KMS-11 (cell line): Measurements from ENCODE around the gene RERE.

Source experiments
- H2AFZ ChIP-seq: fragments of 200-600 bp; sonication (generic); 2 replicates; pipeline ENCODE4 v1.6.1; 2016; ENCODE audit warnings: antibody characterized with exemption, mixed run types, low read depth
- H3K27ac ChIP-seq: fragments of 200-600 bp; sonication (generic); 2 replicates; pipeline ENCODE4 v1.6.1; 2016; ENCODE audit warnings: mild to moderate bottlenecking, mixed run types
- H3K27me3 ChIP-seq: fragments of 200-600 bp; sonication (generic); 2 replicates; pipeline ENCODE4 v1.6.1; 2017; ENCODE audit warnings: mild to moderate bottlenecking, low read depth, mixed run types, moderate library complexity; ENCODE audit not compliant: insufficient read depth
- H3K36me3 ChIP-seq: fragments of 200-600 bp; sonication (generic); 2 replicates; pipeline ENCODE4 v1.6.1; 2017; ENCODE audit warnings: mild to moderate bottlenecking, mixed run types; ENCODE audit not compliant: insufficient read depth
- H3K4me1 ChIP-seq: fragments of 200-600 bp; sonication (generic); 2 replicates; pipeline ENCODE4 v1.6.1; 2016; ENCODE audit warnings: mild to moderate bottlenecking, low read depth, mixed run types; ENCODE audit not compliant: poor library complexity, severe bottlenecking
- H3K4me2 ChIP-seq: fragments of 200-600 bp; sonication (generic); 2 replicates; pipeline ENCODE4 v1.7.0; 2016; ENCODE audit warnings: mild to moderate bottlenecking, mixed run types
- H3K4me3 ChIP-seq: fragments of 200-600 bp; sonication (generic); IDR thresholded peaks from 2 replicates; pipeline ENCODE4 v1.6.1; 2017; ENCODE audit warnings: low read depth, low read length, mixed read lengths; ENCODE audit not compliant: insufficient read depth
- H3K79me2 ChIP-seq: fragments of 200-600 bp; sonication (generic); 2 replicates; pipeline ENCODE4 v1.6.1; 2016; ENCODE audit warnings: low read depth, mixed run types; ENCODE audit not compliant: insufficient read depth
- H3K9ac ChIP-seq: fragments of 200-600 bp; sonication (generic); 2 replicates; pipeline ENCODE4 v1.6.1; 2016; ENCODE audit warnings: mild to moderate bottlenecking, mixed run types
- H4K20me1 ChIP-seq: fragments of 200-600 bp; sonication (generic); 2 replicates; pipeline ENCODE4 v1.6.1; 2016; ENCODE audit warnings: mild to moderate bottlenecking, mixed run types; ENCODE audit not compliant: insufficient read depth
- CTCF ChIP-seq: fragments of 200-600 bp; sonication (generic); conservative IDR thresholded peaks from 2 replicates; pipeline ENCODE4 v1.6.1; 2017; ENCODE audit warnings: low read depth, mild to moderate bottlenecking, antibody characterized with exemption, low read length, moderate library complexity, mixed read lengths

Gene RERE

GRCh38 chr1:8538502-8538901 is 278.9 kb downstream of the RERE start:
- peaks cover 14% of the 10 kb centered on the region for H3K4me1 ChIP-seq
- no peaks in the 10 kb centered on the region for H3K36me3 ChIP-seq
- H3K27me3 ChIP-seq = no peaks in the 10 kb centered on the region
- no peaks in the 10 kb centered on the region for H3K79me2 ChIP-seq
- H3K4me2 ChIP-seq = no peak overlapping the region
- H4K20me1 ChIP-seq = no peaks in the 10 kb centered on the region
- no peak overlapping the region for H3K27ac ChIP-seq
- no peak overlapping the region for H3K4me3 ChIP-seq
- H3K9ac ChIP-seq = no peak overlapping the region
- no peak for TF ChIP-seq CTCF
- H2AFZ ChIP-seq = no peak overlapping the region

- Histone ChIP-seq H4K20me1 (no peaks in the 10 kb centered on the region), H3K27me3 (no peaks in the 10 kb centered on the region), H3K4me3 (no peak overlapping the region), H3K36me3 (no peaks in the 10 kb centered on the region), H3K9ac (no peak overlapping the region), H3K4me1 (peaks cover 14% of the 10 kb centered on the region), H3K27ac (no peak overlapping the region), H3K4me2 (no peak overlapping the region), H3K79me2 (no peaks in the 10 kb centered on the region), H2AFZ (no peak overlapping the region)
- no peak for TF ChIP-seq CTCF
Measured at GRCh38 chr1:8537991-8538390, 279.4 kb downstream of the RERE start.

- TF ChIP-seq CTCF = no peak
- no peak overlapping the region for H2AFZ ChIP-seq
- peaks cover 10% of the 10 kb centered on the region for H3K4me1 ChIP-seq
- no peak overlapping the region for H3K27ac ChIP-seq
- H3K4me2 ChIP-seq = no peak overlapping the region
- no peaks in the 10 kb centered on the region for H3K36me3 ChIP-seq
- H3K27me3 ChIP-seq = no peaks in the 10 kb centered on the region
- no peak overlapping the region for H3K4me3 ChIP-seq
- no peaks in the 10 kb centered on the region for H4K20me1 ChIP-seq
- H3K9ac ChIP-seq = no peak overlapping the region
- H3K79me2 ChIP-seq = no peaks in the 10 kb centered on the region
Measured at GRCh38 chr1:8536515-8536914, 280.9 kb downstream of the RERE start.

- no peaks in the 10 kb centered on the region for H3K27me3 ChIP-seq
- no peaks in the 10 kb centered on the region for H3K79me2 ChIP-seq
- no peak overlapping the region for H2AFZ ChIP-seq
- no peak for TF ChIP-seq CTCF
- H3K27ac ChIP-seq = no peak overlapping the region
- no peak overlapping the region for H3K4me3 ChIP-seq
- no peaks in the 10 kb centered on the region for H4K20me1 ChIP-seq
- no peak overlapping the region for H3K4me2 ChIP-seq
- no peak overlapping the region for H3K9ac ChIP-seq
- H3K36me3 ChIP-seq = no peaks in the 10 kb centered on the region
- H3K4me1 ChIP-seq = no peaks in the 10 kb centered on the region
Measured at GRCh38 chr1:8533907-8534306, 283.5 kb downstream of the RERE start.

- TF ChIP-seq CTCF = no peak
- no peaks in the 10 kb centered on the region for H3K27me3 ChIP-seq
- no peaks in the 10 kb centered on the region for H3K79me2 ChIP-seq
- H3K27ac ChIP-seq = no peak overlapping the region
- H3K4me2 ChIP-seq = no peak overlapping the region
- H4K20me1 ChIP-seq = no peaks in the 10 kb centered on the region
- H2AFZ ChIP-seq = no peak overlapping the region
- no peaks in the 10 kb centered on the region for H3K36me3 ChIP-seq
- no peaks in the 10 kb centered on the region for H3K4me1 ChIP-seq
- H3K9ac ChIP-seq = no peak overlapping the region
- no peak overlapping the region for H3K4me3 ChIP-seq
Measured at GRCh38 chr1:8533124-8533523, 284.3 kb downstream of the RERE start.
